PC-3 (cell line): ENCODE data around the gene UGT1A5.
"Not testable (repeated sequence)": the region's sequence is repeated elsewhere in the genome, so short reads cannot be mapped to it uniquely, and the experiment has no call there.

ENCODE experiments used
- CTCF ChIP-seq: fragments of 300-600 bp; sonication (generic); conservative IDR thresholded peaks from 2 replicates; pipeline ENCODE4 v1.5.1; 2017; ENCODE audit warnings: antibody characterized with exemption, low read depth, mild to moderate bottlenecking, low read length
- EZH2 ChIP-seq: fragments of 300-600 bp; sonication (generic); IDR thresholded peaks from one replicate; pipeline ENCODE4 v1.6.1; 2017; ENCODE audit warnings: antibody characterized with exemption, mild to moderate bottlenecking, low read length; ENCODE audit not compliant: unreplicated experiment
- EZH2phosphoT487 ChIP-seq: fragments of 300-600 bp; sonication (generic); IDR thresholded peaks from 2 replicates; pipeline ENCODE4 v1.6.1; 2018; ENCODE audit warnings: mild to moderate bottlenecking, antibody characterized with exemption, low read length, borderline replicate concordance

DNA sequence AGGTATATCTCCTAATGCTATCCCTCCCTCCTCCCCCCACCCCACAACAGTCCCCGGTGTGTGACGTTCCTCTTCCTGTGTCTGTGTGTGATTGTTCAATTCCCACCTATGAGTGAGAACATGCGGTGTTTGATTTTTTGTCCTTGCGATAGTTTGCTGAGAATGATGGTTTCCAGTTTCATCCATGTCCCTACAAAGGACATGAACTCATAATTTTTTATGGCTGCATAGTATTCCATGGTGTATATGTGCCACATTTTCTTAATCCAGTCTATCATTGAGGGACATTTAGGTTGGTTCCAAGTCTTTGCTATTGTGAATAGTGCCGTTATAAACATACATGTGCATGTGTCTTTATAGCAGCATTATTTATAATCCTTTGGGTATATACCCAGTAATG, 11.9 kb upstream of the UGT1A5 start:
- TF ChIP-seq CTCF, EZH2phosphoT487, EZH2: not testable (repeated sequence)
